Suprapubic skin (tissue), 4 donors: ENCODE data around the gene STAC2.

Experiments used
- EP300 ChIP-seq: sonication (generic); formaldehyde crosslinking; IDR thresholded peaks from one replicate; pipeline ENCODE4 v1.6.1; 2017; ENCODE audit warnings: antibody characterized with exemption
- POLR2A ChIP-seq, 2 donors: fragments of 450-650 bp; IDR thresholded peaks; one replicate each; pipeline ENCODE4 v1.6.1; 2017; ENCODE audit warnings: antibody characterized with exemption in 2 of 2, mild to moderate bottlenecking in 2 of 2, moderate library complexity in 2 of 2
- POLR2AphosphoS5 ChIP-seq, 3 donors: sonication (generic); formaldehyde crosslinking; IDR thresholded peaks; one replicate each; pipeline ENCODE4 v1.6.1; 2017; ENCODE audit warnings: antibody characterized with exemption in 3 of 3
- TF ChIP-seq, protein P1 (sequence below), 2 donors: fragments of 200-600 bp in 1 of 2; fragments of 450-650 bp in 1 of 2; sonication (generic) in 1 of 2; IDR thresholded peaks; one replicate each; pipeline ENCODE4 v1.5.1; 2016 to 2019; ENCODE audit warnings: antibody characterized with exemption in 2 of 2, mild to moderate bottlenecking in 1 of 2, moderate library complexity in 1 of 2

DNA sequence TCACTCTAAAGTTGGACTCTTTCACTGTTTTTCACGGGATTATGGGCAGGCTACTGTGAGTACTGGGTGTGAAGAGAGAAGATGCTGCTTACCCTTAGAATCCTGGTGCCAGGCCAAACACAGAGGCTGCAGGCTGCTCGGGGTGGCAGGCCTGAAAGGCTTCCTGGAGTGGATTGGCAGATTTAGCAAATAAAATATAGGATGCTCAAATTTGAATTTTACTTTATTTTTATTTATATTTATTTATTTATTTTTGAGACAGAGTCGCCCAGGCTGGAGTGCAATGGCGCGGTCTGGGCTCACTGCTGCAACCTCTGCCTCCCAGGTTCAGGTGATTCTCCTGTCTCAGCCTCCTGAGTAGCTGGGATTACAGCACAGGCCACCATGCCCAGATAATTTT is 14.9 kb upstream of the STAC2 start:
- TF ChIP-seq, protein P1, sequence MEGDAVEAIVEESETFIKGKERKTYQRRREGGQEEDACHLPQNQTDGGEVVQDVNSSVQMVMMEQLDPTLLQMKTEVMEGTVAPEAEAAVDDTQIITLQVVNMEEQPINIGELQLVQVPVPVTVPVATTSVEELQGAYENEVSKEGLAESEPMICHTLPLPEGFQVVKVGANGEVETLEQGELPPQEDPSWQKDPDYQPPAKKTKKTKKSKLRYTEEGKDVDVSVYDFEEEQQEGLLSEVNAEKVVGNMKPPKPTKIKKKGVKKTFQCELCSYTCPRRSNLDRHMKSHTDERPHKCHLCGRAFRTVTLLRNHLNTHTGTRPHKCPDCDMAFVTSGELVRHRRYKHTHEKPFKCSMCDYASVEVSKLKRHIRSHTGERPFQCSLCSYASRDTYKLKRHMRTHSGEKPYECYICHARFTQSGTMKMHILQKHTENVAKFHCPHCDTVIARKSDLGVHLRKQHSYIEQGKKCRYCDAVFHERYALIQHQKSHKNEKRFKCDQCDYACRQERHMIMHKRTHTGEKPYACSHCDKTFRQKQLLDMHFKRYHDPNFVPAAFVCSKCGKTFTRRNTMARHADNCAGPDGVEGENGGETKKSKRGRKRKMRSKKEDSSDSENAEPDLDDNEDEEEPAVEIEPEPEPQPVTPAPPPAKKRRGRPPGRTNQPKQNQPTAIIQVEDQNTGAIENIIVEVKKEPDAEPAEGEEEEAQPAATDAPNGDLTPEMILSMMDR (IDR thresholded peaks at IDR 0.05): no peak
- TF ChIP-seq POLR2A (IDR thresholded peaks at IDR 0.05): no peak
- no peak for TF ChIP-seq POLR2AphosphoS5 (IDR thresholded peaks at IDR 0.05)
- no peak for TF ChIP-seq EP300
